ENCODE results near the gene TBC1D25.
A peak's percentile ranks its signal among the peaks of the same experiment; 100 is the strongest.
"Not testable (repeated sequence)": the region's sequence is repeated elsewhere in the genome, so short reads cannot be mapped to it uniquely, and the experiment has no call there.

Gene TBC1D25

GRCh38 chrX:48516285-48516684, 23.2 kb upstream of the TBC1D25 start:
- DNase-seq (ENCODE audit: low read depth, low spot score): no peak

DNA sequence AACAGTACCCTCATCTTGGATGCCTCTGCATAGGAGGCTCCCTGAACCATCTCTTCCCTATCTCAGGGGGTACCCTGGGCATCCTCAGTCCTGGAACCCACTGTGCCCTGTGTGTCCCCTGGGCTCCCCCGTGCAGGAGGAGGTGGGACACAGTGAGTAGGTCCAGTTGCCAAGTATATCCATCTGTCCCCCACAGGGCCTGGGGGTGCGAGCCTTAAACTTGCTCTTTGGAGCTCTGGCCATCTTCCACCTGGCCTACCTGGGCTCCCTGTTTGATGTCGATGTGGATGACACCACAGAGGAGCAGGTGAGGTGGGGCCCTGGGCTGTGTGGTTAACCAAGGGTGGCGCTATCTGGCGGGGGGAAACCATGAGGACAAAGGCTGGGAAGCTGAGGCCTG, 22.5 kb upstream of the TBC1D25 start:
- no peak for DNase-seq (ENCODE audit: low read depth, low spot score)

DNA sequence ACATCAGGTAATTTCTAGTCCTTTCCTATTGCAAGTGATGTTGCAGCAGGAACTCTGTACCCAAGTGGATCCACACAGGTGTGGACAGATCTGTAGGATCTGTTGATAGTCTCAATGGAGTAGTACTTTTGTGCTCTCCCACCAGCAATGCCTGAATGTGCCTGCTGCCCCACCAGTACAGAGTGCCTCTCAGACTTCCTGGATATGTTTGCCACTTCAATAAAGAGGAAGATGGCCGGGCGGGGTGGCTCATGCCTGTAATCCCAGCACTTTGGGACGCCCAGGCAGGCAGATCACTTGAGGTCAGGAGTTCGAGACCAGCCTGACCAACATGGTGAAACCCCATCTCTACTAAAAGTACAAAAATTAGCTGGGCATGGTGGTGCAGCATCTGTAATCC, 20.0 kb upstream of the TBC1D25 start:
- not testable (repeated sequence) for DNase-seq (ENCODE audit: low read depth, low spot score)

DNA sequence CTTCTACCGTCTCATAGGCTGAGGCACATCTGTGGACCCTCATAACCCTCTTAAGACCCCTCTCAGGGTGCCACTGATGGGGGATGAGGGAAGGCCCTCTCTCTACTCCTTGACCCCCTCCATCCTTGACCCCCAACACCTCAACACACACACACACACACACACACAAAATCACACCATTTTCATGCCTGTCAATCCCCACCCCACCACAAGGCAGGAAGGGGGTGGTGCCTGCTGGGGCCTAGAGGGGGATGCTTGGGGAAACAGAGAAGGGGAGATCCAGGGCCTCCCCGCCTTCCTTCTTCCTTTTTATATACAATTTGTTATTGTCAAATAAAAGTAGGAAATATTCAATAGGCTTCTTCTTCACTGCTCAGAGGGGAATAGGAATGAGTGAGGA, 19.1 kb upstream of the TBC1D25 start:
- DNase-seq (ENCODE audit: low read depth, low spot score): no peak

DNA sequence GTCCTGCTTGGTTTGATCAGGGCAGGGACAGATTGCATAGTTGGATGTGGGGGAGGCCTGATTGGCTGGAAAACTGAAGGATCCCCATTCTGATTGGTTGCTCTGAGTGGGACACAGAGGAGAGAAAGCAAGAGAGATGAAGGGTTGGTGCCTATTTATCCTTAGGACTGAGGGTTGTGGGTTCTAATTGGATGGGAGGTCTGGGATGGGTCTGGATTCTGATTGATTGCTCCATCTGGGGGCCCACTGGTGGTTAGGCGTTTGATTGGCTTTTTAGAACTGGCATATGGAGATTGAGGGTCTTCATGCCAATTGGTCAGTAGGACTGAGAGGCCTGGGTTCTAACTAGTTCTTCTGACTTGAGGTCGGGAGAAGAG, 18.6 kb upstream of the TBC1D25 start:
- no peak for DNase-seq (ENCODE audit: low read depth, low spot score)

DNA sequence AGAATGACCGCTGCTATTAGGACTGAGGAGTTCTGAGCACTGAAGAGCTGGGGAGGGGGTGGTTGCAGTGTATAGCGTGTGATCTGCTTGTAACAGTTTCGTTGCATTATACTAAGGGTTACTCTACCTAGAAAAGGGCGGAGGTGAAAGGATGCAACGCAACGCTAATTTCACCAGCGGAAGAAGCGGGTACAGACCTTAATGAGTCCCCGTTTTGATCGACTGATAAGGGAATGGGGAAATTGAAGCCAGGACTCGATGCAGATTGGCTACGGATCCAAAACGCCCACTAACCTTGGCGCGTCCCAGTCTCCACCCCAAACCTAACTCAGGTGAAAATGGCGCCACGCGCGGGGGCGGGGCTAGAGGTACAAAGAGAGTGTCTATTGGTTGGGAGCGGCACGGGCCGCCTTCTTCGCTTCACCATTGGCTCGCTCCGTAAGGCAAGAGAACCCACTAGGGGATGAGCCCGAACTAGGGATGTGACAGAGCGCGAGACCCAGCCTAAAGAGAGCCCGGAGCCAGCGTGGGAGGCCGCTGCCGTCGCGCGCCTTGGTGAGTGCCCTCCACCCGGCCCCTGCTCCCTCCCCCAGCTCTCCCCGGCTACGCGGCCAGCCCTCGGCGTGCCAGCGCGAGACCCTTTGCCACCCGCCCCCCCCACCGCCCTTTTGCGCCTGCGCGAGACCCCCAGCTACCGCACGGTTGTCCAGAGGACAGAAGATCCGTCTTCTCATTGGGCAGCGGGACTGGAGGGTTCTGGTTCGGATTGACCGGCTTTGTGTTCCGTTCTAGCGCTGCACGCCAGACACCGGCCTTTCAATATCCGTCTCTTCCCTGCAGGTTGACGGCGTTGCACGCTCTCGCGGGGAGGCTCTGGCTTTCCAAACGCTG, 17.9 kb upstream of the TBC1D25 start, which contains the start of gene EBP:
TSS of gene EBP (plus strand) at position 456 of the 891 bp plus-strand sequence. CDS start 1,964 bp downstream, outside the sequence.
- DNase-seq (ENCODE audit: low read depth, low spot score): peak; percentile 51

DNA sequence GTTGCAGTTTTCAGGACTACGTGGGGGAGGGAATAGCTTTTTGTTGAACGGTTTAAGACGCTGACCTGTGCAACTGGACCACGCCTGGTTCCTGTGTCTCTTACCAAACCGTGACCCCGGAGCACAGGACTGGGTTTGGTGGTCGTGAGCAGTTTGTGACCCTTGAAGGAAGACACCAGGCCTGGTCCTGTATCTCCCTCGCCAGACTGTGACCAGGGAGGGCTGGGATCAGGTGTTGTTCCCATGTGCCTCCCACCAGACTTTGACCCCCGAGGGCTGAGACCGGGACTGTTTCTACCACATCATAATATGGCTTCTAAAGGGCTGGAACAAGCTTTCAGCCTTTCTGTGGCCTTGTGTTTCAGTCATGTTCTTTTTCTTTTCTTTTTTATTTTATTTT, 17.2 kb upstream of the TBC1D25 start:
- DNase-seq (ENCODE audit: low read depth, low spot score): no peak

- DNase-seq (ENCODE audit: low read depth, low spot score): no peak
Observed at GRCh38 chrX:48523682-48524081, 15.8 kb upstream of the TBC1D25 start.

DNA sequence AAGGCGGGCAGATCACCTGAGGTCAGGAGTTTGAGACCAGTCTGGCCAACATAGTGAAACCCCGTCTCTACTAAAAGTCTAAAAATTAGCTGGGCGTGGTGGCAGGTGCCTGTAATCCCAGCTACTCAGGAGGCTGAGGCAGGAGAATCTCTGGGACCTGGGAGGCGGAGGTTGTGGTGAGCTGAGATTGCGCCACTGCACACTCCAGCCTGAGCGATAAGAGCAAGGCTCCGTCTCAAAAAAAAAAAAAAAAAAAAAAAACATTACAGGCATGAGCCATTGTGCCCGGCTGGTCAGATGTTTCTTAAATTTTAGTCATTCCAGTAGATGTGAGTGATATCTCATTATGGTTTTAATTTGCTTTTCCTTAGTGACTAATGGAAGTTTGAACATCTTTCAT, 13.7 kb upstream of the TBC1D25 start:
- not testable (repeated sequence) for DNase-seq (ENCODE audit: low read depth, low spot score)

GRCh38 chrX:48530736-48531135, 8.8 kb upstream of the TBC1D25 start:
- DNase-seq (ENCODE audit: low read depth, low spot score): no peak

GRCh38 chrX:48531358-48531959, 8.1 kb upstream of the TBC1D25 start:
- no peak for DNase-seq (ENCODE audit: low read depth, low spot score)

- no peak for DNase-seq (ENCODE audit: low read depth, low spot score)
Observed at GRCh38 chrX:48532161-48532560, 7.4 kb upstream of the TBC1D25 start.

GRCh38 chrX:48533165-48533564, 6.3 kb upstream of the TBC1D25 start:
- no peak for DNase-seq (ENCODE audit: low read depth, low spot score)

GRCh38 chrX:48538641-48539344, 721 bp upstream of the TBC1D25 start:
- DNase-seq (ENCODE audit: low read depth, low spot score): no peak

DNA sequence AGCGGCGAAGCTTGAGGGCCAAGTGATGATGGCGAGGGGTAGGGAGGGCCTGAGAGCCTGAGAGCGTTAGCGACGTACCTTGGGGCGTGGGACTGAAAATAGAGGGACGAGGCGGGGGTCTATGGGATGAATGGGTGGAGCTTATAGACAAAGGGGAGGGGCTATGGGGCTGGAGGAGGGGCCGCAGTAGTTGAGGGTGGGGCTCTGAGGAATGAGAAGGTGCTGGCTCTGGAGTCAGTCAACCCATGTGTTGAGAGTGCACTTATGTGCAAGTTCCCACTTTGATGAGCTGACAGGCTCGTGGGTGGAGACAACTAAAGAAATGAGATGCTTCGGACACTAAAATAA, 488 bp downstream of the TBC1D25 start:
- no peak for DNase-seq (ENCODE audit: low read depth, low spot score)

DNA sequence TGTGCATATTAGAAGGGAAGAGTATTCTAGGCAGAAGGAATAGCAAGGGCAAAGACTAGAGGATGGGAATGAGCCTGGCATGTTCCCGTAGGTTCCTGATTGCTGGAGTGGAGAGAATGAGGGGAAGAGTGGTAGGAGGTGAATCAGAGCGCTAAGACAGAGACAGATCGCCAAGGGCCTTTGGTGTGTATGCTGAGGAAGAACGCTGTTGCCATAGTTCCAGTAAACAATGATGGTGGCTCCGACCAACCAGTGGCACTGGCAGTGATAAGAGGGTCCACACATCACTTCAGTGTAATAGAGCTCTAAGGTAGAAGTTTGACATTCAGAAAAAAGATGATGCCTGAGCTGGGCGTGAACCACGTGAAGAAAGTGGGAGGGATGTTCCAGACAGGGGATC, 966 bp downstream of the TBC1D25 start:
- no peak for DNase-seq (ENCODE audit: low read depth, low spot score)

DNA sequence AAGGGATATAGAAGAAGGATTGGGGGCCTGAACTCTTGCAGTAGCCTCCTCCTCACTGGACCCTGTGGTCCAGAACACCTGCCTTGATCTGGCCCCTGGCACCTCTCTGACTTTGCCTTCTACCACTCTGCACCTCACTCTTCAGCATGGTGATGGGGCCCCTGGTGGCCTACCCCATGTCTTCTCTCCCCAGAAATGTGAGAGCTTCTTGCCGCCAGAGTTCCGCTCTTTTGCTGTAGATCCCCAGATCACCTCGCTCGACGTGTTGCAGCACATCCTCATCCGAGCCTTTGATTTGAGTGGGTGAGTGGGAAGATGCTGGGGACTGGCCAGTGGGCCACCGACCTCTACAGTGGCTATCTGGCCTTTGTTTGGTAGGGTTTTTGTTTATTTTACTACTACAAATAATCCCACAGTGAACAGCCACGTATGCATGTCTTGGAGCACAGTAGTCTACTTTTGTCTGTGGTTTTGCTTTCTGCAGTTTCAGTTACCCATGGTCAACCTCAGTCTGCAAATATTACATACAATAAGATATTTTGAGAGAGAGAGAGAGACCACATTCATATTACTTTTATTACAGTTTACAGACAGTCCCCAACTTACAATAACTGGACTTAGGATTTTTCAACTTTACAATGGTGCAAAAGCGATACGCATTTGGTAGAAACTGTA, 1.8 kb downstream of the TBC1D25 start:
- no peak for DNase-seq (ENCODE audit: low read depth, low spot score)

GRCh38 chrX:48548871-48549270, 9.4 kb downstream of the TBC1D25 start:
- DNase-seq (ENCODE audit: low read depth, low spot score): no peak

GRCh38 chrX:48555731-48556325, 16.3 kb downstream of the TBC1D25 start:
- DNase-seq (ENCODE audit: low read depth, low spot score): not testable (repeated sequence)

- no peak for DNase-seq (ENCODE audit: low read depth, low spot score)
Observed at GRCh38 chrX:48558271-48558670, 18.8 kb downstream of the TBC1D25 start.

DNA sequence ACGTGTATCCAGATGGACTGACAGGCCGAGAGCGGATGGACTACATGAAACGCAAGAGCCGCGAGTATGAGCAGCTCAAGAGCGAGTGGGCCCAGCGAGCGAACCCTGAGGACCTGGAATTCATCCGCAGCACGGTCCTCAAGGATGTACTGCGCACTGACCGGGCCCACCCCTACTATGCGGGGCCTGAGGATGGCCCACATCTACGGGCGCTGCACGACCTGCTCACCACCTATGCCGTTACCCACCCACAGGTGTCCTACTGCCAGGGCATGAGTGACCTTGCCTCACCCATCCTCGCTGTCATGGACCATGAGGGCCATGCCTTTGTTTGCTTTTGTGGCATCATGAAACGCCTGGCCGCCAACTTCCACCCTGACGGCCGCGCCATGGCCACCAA, 20.1 kb downstream of the TBC1D25 start:
- no peak for DNase-seq (ENCODE audit: low read depth, low spot score)

DNA sequence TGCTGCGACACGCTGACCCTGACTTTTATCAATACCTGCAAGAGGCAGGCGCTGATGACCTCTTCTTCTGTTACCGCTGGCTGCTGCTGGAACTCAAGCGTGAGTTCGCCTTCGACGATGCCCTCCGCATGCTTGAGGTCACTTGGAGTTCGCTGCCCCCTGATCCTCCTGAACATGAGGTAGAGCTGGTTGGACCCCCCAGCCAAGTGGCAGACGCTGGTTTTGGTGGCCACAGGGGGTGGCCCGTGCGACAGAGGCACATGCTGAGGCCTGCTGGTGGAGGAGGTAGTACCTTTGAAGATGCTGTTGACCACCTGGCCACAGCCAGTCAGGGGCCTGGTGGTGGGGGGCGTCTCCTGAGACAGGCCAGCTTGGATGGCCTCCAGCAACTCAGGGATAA, 20.5 kb downstream of the TBC1D25 start:
- DNase-seq (ENCODE audit: low read depth, low spot score): no peak

Measured in brain pericyte (primary cell).